ENCODE results near the gene CLCA2.

DNA sequence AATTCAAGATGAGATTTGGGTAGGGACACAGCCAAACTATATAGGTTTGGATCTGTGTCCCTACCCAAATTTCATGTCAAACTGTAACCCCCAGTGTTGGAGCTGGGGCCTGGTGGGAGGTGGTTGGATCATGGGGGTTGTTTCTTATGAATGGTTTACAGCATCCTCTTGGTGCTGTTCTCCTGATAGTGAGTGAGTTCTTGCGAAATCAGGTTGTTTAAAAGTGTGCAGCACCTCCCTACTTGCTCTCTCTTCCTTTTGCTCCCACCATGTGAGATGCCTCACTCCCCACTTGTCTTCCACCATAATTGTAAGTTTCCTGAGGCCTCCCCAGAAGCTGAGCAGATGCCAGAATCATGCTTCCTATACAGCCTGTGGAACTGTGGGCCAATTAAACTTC lies 45.2 kb upstream of the CLCA2 start:
- TF ChIP-seq, protein P1, sequence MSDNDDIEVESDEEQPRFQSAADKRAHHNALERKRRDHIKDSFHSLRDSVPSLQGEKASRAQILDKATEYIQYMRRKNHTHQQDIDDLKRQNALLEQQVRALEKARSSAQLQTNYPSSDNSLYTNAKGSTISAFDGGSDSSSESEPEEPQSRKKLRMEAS (IDR thresholded peaks at IDR 0.05; ENCODE audit: low read depth): no peak
- TF ChIP-seq, protein P2, sequence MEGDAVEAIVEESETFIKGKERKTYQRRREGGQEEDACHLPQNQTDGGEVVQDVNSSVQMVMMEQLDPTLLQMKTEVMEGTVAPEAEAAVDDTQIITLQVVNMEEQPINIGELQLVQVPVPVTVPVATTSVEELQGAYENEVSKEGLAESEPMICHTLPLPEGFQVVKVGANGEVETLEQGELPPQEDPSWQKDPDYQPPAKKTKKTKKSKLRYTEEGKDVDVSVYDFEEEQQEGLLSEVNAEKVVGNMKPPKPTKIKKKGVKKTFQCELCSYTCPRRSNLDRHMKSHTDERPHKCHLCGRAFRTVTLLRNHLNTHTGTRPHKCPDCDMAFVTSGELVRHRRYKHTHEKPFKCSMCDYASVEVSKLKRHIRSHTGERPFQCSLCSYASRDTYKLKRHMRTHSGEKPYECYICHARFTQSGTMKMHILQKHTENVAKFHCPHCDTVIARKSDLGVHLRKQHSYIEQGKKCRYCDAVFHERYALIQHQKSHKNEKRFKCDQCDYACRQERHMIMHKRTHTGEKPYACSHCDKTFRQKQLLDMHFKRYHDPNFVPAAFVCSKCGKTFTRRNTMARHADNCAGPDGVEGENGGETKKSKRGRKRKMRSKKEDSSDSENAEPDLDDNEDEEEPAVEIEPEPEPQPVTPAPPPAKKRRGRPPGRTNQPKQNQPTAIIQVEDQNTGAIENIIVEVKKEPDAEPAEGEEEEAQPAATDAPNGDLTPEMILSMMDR (IDR thresholded peaks at IDR 0.05): no peak
- no peak for TF ChIP-seq YY1 (IDR thresholded peaks at IDR 0.05; ENCODE audit: low read depth)
- no peak for TF ChIP-seq EP300 (IDR thresholded peaks at IDR 0.05; ENCODE audit: borderline replicate concordance in 1 of 2, low read depth in 1 of 2, low read length in 1 of 2)
- no peak for TF ChIP-seq JUND (IDR thresholded peaks at IDR 0.05)
- no peak for TF ChIP-seq EZH2phosphoT487 (IDR thresholded peaks at IDR 0.05; ENCODE audit: borderline replicate concordance, low read depth)
- no peak for TF ChIP-seq MEF2A (IDR thresholded peaks at IDR 0.05; ENCODE audit: borderline replicate concordance, low read depth)
- TF ChIP-seq FOXM1 (IDR thresholded peaks at IDR 0.05; ENCODE audit: low read depth): no peak
- TF ChIP-seq, protein P3, sequence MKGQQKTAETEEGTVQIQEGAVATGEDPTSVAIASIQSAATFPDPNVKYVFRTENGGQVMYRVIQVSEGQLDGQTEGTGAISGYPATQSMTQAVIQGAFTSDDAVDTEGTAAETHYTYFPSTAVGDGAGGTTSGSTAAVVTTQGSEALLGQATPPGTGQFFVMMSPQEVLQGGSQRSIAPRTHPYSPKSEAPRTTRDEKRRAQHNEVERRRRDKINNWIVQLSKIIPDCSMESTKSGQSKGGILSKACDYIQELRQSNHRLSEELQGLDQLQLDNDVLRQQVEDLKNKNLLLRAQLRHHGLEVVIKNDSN (IDR thresholded peaks at IDR 0.05; ENCODE audit: borderline replicate concordance, low read depth): no peak
- TF ChIP-seq CHD2 (IDR thresholded peaks at IDR 0.05; ENCODE audit: low read length, partially characterized antibody): no peak
- TF ChIP-seq, protein P4, sequence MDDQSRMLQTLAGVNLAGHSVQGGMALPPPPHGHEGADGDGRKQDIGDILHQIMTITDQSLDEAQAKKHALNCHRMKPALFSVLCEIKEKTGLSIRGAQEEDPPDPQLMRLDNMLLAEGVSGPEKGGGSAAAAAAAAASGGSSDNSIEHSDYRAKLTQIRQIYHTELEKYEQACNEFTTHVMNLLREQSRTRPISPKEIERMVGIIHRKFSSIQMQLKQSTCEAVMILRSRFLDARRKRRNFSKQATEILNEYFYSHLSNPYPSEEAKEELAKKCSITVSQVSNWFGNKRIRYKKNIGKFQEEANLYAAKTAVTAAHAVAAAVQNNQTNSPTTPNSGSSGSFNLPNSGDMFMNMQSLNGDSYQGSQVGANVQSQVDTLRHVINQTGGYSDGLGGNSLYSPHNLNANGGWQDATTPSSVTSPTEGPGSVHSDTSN (IDR thresholded peaks at IDR 0.05): no peak
- TF ChIP-seq RXRA (IDR thresholded peaks at IDR 0.05; ENCODE audit: borderline replicate concordance, low read depth): no peak
- TF ChIP-seq POLR2AphosphoS5 (IDR thresholded peaks at IDR 0.05; ENCODE audit: low read depth, low read length): no peak

Data from SK-N-SH (cell line).